Measurements from ENCODE around the gene DOCK3. TPM values are rescaled to one million over a fixed set of nuclear protein-coding genes. Genes with fewer than 3 reads are reported as not detected.
A peak's percentile ranks its signal among the peaks of the same experiment; 100 is the strongest.

Gene DOCK3
- total RNA-seq, 1 experiment from 2014 or later = 0.15 TPM

- H3K79me2 ChIP-seq (ENCODE audit: low read length) = peaks cover 50% of the 10 kb centered on the region
- peak overlapping the region; percentile 99 for H3K9ac ChIP-seq (ENCODE audit: low read length)
- intact Hi-C loops (cut with micrococcal nuclease) = loop anchor here (10.0 kb wide), 1 partner anchor 291 kb away; the partner anchor contains the start of gene TEX264
Measured at GRCh38 chr3:51384055-51384725, 709.5 kb downstream of the DOCK3 start.

GRCh38 chr3:51384726-51385473 lies 710.2 kb downstream of the DOCK3 start, which contains the start of gene MANF:
Gene MANF (plus strand): TSS chr3:51385291. CDS start chr3:51385343, 52 bp downstream.
- Histone ChIP-seq H3F3A (ENCODE audit: low read length, unreplicated experiment) (no peaks in the 10 kb centered on the region), H4K20me1 (ENCODE audit: low read length) (peaks cover 21% of the 10 kb centered on the region), H3K36me3 (ENCODE audit: low read depth, low read length) (peaks cover 30% of the 10 kb centered on the region), H3K9me2 (replicated peaks; ENCODE audit: low read length) (no peaks in the 10 kb centered on the region), H3K4me2 (ENCODE audit: low read length) (peak within 1 kb of the TSS; percentile 98), H3K27me3 (ENCODE audit: low read length) (no peaks in the 10 kb centered on the region), H3K9ac (ENCODE audit: low read length) (peak within 1 kb of the TSS; percentile 99), H3K79me2 (ENCODE audit: low read length) (peaks cover 53% of the 10 kb centered on the region), H3K27ac (ENCODE audit: low read length) (peak within 1 kb of the TSS; percentile 79), H2AFZ (ENCODE audit: low read length) (peak within 1 kb of the TSS; percentile 85), H3K4me3 (ENCODE audit: low read length) (peak within 1 kb of the TSS; percentile 85), H3K9me3 (ENCODE audit: low read length) (no peaks in the 10 kb centered on the region), H3K4me1 (ENCODE audit: insufficient read depth, low read length) (peaks cover 40% of the 10 kb centered on the region)
- ATAC-seq (peak; percentile 91), DNase-seq (peak; percentile 98)
- BruUV-seq (replicated peaks) = no TSS peak
- intact Hi-C loops (cut with micrococcal nuclease) = loop anchor here (1.0 to 10.0 kb wide), 3 partner anchors 290 to 1033 kb away; partner anchors contain the start of genes CYB561D2, NPRL2 and TEX264
- POLR2A ChIA-PET (ENCODE audit: unreplicated experiment) = interaction anchor here (0.6 to 1.1 kb wide), 15 partner anchors 15 to 783 kb away, joined by 3 to 13 read pairs (median 5); partner anchors contain the start of genes DCAF1 and MAPKAPK3
- TF ChIP-seq EZH2phosphoT487 (IDR thresholded peaks at IDR 0.05; ENCODE audit: borderline replicate concordance, low read length) (no peak), CTCF (conservative IDR thresholded peaks at IDR 0.05; ENCODE audit: low read depth, low read length) (no peak)
- CTCF ChIA-PET = interaction anchor here (0.6 to 0.7 kb wide), 4 partner anchors 25 to 1190 kb away, joined by 3 to 4 read pairs (median 4); no protein-coding TSS in a partner anchor

More at GRCh38 chr3:51384055-51384725, 709.5 kb downstream of the DOCK3 start:
- peaks cover 23% of the 10 kb centered on the region for H3K36me3 ChIP-seq (ENCODE audit: low read depth, low read length)
- TF ChIP-seq CTCF (conservative IDR thresholded peaks at IDR 0.05; ENCODE audit: low read depth, low read length) (no peak), EZH2phosphoT487 (IDR thresholded peaks at IDR 0.05; ENCODE audit: borderline replicate concordance, low read length) (no peak), EZH2 (IDR thresholded peaks at IDR 0.05; ENCODE audit: low read length, unreplicated experiment) (no peak)
- H3K9me2 ChIP-seq (replicated peaks; ENCODE audit: low read length) = no peaks in the 10 kb centered on the region
- POLR2A ChIA-PET (ENCODE audit: unreplicated experiment) = interaction anchor here (1.1 kb wide), 1 partner anchor 598 kb away, joined by 11 read pairs; no protein-coding TSS in a partner anchor
- ATAC-seq (peak; percentile 22), DNase-seq (peak; percentile 22)
- peak overlapping the region; percentile 79 for H3K27ac ChIP-seq (ENCODE audit: low read length)
- CTCF ChIA-PET = no interaction called here
- H3K27me3 ChIP-seq (ENCODE audit: low read length) = no peaks in the 10 kb centered on the region
- H3F3A ChIP-seq (ENCODE audit: low read length, unreplicated experiment) = no peaks in the 10 kb centered on the region
- peaks cover 36% of the 10 kb centered on the region for H3K4me1 ChIP-seq (ENCODE audit: insufficient read depth, low read length)
- H3K9me3 ChIP-seq (ENCODE audit: low read length) = no peaks in the 10 kb centered on the region
- H2AFZ ChIP-seq (ENCODE audit: low read length) = peak overlapping the region; percentile 85
- peak overlapping the region; percentile 85 for H3K4me3 ChIP-seq (ENCODE audit: low read length)
- BruUV-seq (replicated peaks) = TSS peak; percentile 86
- H4K20me1 ChIP-seq (ENCODE audit: low read length) = peaks cover 21% of the 10 kb centered on the region
- H3K4me2 ChIP-seq (ENCODE audit: low read length) = peak overlapping the region; percentile 91

Data from PC-3 (cell line).